K562 (cell line): Measurements from ENCODE around the gene CRAMP1. TPM values are rescaled to one million over a fixed set of nuclear protein-coding genes. Genes with fewer than 3 reads are reported as not detected.
A peak's percentile ranks its signal among the peaks of the same experiment; 100 is the strongest.

ENCODE experiments used
- ATAC-seq: fragments of 200-7000 bp; cut with Tn5 transposase; 3 replicates; pipeline ENCODE4 v1.9.1; 2020; ENCODE audit warnings: moderate library complexity
- BruUV-seq: library from RNA; stranded (reverse); fragments of 400-500 nt; replicated peaks from 2 replicates; lab custom pipeline; 2021; lab: Mats Ljungman, UMichigan
- CTCF ChIA-PET: fragments of 300-600 bp; formaldehyde crosslinking; extraction: SDS; loops from one replicate; lab custom pipeline; 2021; ENCODE audit warnings: low intra/inter-chr PET ratio; lab: Yijun Ruan, JAX
- POLR2A ChIA-PET: fragments of 300-600, 350-650 bp; sonication (Branson Sonifier 250); formaldehyde crosslinking; extraction: SDS; loops from one replicate; lab custom pipeline; 2021; ENCODE audit warnings: antibody characterized with exemption, inconsistent platforms; lab: Yijun Ruan, JAX
- DNase-seq, 4 experiments: peaks; one replicate each; pipeline versions ENCODE4 v3.0.0 to v3.0.0-alpha.2; 2011 to 2018; ENCODE audit warnings: low spot score in 3 of 4, mixed read lengths in 3 of 4; ENCODE audit errors: extremely low read depth in 1 of 4
- FAIRE-seq: peaks from 2 replicates; lab custom pipeline; 2011; peaks lifted over from hg19 to GRCh38; lab: Jason Lieb, UNC
- H2AFZ ChIP-seq: 2 replicates; pipeline ENCODE4 v1.6.0; 2011; ENCODE audit warnings: low read depth, low read length, control low read depth, inconsistent platforms
- H3K27ac ChIP-seq: fragments of 200-600 bp; 3 replicates; pipeline ENCODE4 v1.8.0; 2011; ENCODE audit warnings: low read depth, mild to moderate bottlenecking, control low read depth, inconsistent platforms, low read length, moderate library complexity, mixed read lengths; ENCODE audit errors: extremely low read depth
- H3K27me3 ChIP-seq, 2 experiments: fragments of 300-600 bp in 1 of 2; 2 replicates in 1 of 2; 3 replicates in 1 of 2; pipeline versions ENCODE4 v1.6.0 to v1.8.0; 2011; ENCODE audit warnings: inconsistent platforms in 2 of 2, low read length in 2 of 2, mild to moderate bottlenecking in 1 of 2, mixed read lengths in 1 of 2, moderate library complexity in 1 of 2; ENCODE audit not compliant: control insufficient read depth in 2 of 2, insufficient read depth in 2 of 2
- H3K36me3 ChIP-seq: fragments of 300-600 bp; 3 replicates; pipeline ENCODE4 v1.8.0; 2011; ENCODE audit warnings: mild to moderate bottlenecking, low read length, inconsistent platforms; ENCODE audit not compliant: control insufficient read depth, insufficient read depth
- H3K4me1 ChIP-seq, 2 experiments: fragments of 200-600 bp in 1 of 2; replicated peaks in 1 of 2; 2 replicates in 1 of 2; 3 replicates in 1 of 2; pipeline versions ENCODE4 v1.5.1 to v1.8.0; 2011; ENCODE audit warnings: inconsistent platforms in 2 of 2, low read length in 2 of 2, mild to moderate bottlenecking in 1 of 2, mixed read lengths in 1 of 2, moderate library complexity in 1 of 2; ENCODE audit not compliant: control insufficient read depth in 2 of 2, insufficient read depth in 2 of 2
- H3K4me2 ChIP-seq: 2 replicates; pipeline ENCODE4 v1.6.1; 2011; ENCODE audit warnings: low read length, control low read depth, inconsistent platforms, mixed read lengths; ENCODE audit not compliant: insufficient read depth
- H3K4me3 ChIP-seq: fragments of 200-600 bp; sonication (generic), shearing (Covaris generic); 2 replicates; pipeline ENCODE4 v1.5.1; 2016; ENCODE audit warnings: control low read depth, inconsistent platforms
- H3K79me2 ChIP-seq: fragments of 200-600 bp; 3 replicates; pipeline ENCODE4 v1.8.0; 2011; ENCODE audit warnings: low read length, inconsistent platforms; ENCODE audit not compliant: control insufficient read depth, insufficient read depth
- H3K9ac ChIP-seq, 2 experiments: 2 replicates each; pipeline versions ENCODE4 v1.6.0 to v1.6.1; 2011; ENCODE audit warnings: low read depth in 2 of 2, low read length in 2 of 2, control low read depth in 1 of 2, inconsistent platforms in 1 of 2, mild to moderate bottlenecking in 1 of 2, mixed read lengths in 1 of 2; ENCODE audit not compliant: insufficient read depth in 1 of 2
- H3K9me1 ChIP-seq: one replicate; pipeline ENCODE4 v1.6.0; 2011; ENCODE audit warnings: inconsistent platforms, mild to moderate bottlenecking, low read length, moderate library complexity; ENCODE audit not compliant: control insufficient read depth, insufficient read depth
- H3K9me3 ChIP-seq: replicated peaks from 2 replicates; pipeline ENCODE4 v1.5.1; 2011; ENCODE audit warnings: low read depth, low read length, inconsistent platforms; ENCODE audit not compliant: control insufficient read depth, insufficient read depth
- H4K20me1 ChIP-seq: replicated peaks from 2 replicates; pipeline ENCODE4 v1.6.1; 2011; ENCODE audit warnings: low read length, inconsistent platforms, mixed read lengths; ENCODE audit not compliant: control insufficient read depth, insufficient read depth
- CUX1 ChIP-seq: fragments of 200-800 bp; sonication (Bioruptor generic); IDR thresholded peaks from 2 replicates; pipeline ENCODE4 v1.6.1; 2016; ENCODE audit warnings: missing genetic modification characterization, missing compliant biosample characterization
- E2F4 ChIP-seq: sonication (generic); formaldehyde crosslinking; IDR thresholded peaks from 2 replicates; pipeline ENCODE4 v1.8.0; 2022; ENCODE audit warnings: mild to moderate bottlenecking, low read depth, missing genetic modification reagents
- EGR1 ChIP-seq: fragments of 450-650 bp; conservative IDR thresholded peaks from 2 replicates; pipeline ENCODE4 v1.6.1; 2017; ENCODE audit warnings: mild to moderate bottlenecking
- HMGXB4 ChIP-seq: sonication (generic); formaldehyde crosslinking; IDR thresholded peaks from 2 replicates; pipeline ENCODE4 v1.8.1; 2023; ENCODE audit warnings: mild to moderate bottlenecking, missing genetic modification reagents
- ILF3 ChIP-seq: fragments of 450-650 bp; IDR thresholded peaks from 2 replicates; pipeline ENCODE4 v1.6.1; 2018; ENCODE audit warnings: antibody characterized with exemption, mild to moderate bottlenecking, moderate library complexity, borderline replicate concordance
- NBN ChIP-seq: fragments of 450-650 bp; IDR thresholded peaks from 2 replicates; pipeline ENCODE4 v1.6.1; 2016; ENCODE audit warnings: low read depth, mild to moderate bottlenecking
- PHB ChIP-seq: fragments of 250-450 bp; sonication (Bioruptor Pico); IDR thresholded peaks from 2 replicates; pipeline ENCODE4 v1.5.0; 2021
- PHB2 ChIP-seq: fragments of 450-650 bp; IDR thresholded peaks from 2 replicates; pipeline ENCODE4 v1.6.1; 2017; ENCODE audit warnings: low read depth
- RAD21 ChIP-seq, 2 experiments: fragments of 250-450 bp in 1 of 2; fragments of 450-650 bp in 1 of 2; sonication (Bioruptor Pico) in 1 of 2; formaldehyde crosslinking in 1 of 2; IDR thresholded peaks in 1 of 2; conservative IDR thresholded peaks in 1 of 2; 2 replicates each; pipeline versions ENCODE4 v1.4.0 to v1.8.0; 2020 to 2022; ENCODE audit warnings: mild to moderate bottlenecking in 2 of 2, moderate library complexity in 1 of 2
- SREBF1 ChIP-seq: fragments of 150-350 bp; IDR thresholded peaks from 2 replicates; pipeline ENCODE4 v1.6.1; 2014; ENCODE audit warnings: antibody characterized with exemption, low read depth, low read length, borderline replicate concordance
- TAF15 ChIP-seq: fragments of 200-400 bp; formaldehyde crosslinking; IDR thresholded peaks from 2 replicates; pipeline ENCODE4 v1.6.1; 2017; ENCODE audit warnings: mild to moderate bottlenecking, low read depth, low read length, moderate library complexity
- XRCC4 ChIP-seq: IDR thresholded peaks from one replicate; pipeline ENCODE4 v1.6.1; 2011; ENCODE audit not compliant: insufficient read depth, insufficient read length; ENCODE audit errors: extremely low read depth
- ZKSCAN8 ChIP-seq: fragments of 200-800 bp; sonication (Bioruptor generic); IDR thresholded peaks from 2 replicates; pipeline ENCODE4 v1.6.1; 2016; ENCODE audit warnings: missing genetic modification characterization, missing compliant biosample characterization
- ZNF274 ChIP-seq: IDR thresholded peaks from 2 replicates; pipeline ENCODE4 v1.6.1; 2011; ENCODE audit warnings: low read depth, mild to moderate bottlenecking, low read length, moderate library complexity, borderline replicate concordance
- WGBS: fragments of 100-300 bp; shearing (Covaris generic); methylation state at CpG from one replicate; pipeline ENCODE4 v1.1.6; 2016; ENCODE audit warnings: low coverage, mixed read lengths; ENCODE audit not compliant: insufficient coverage; ENCODE audit errors: missing lambda C conversion rate; 5-methylcytosine and 5-hydroxymethylcytosine counted together
- in situ Hi-C: fragments of 300-500 bp; cut with MboI; formaldehyde crosslinking; loops from 4 replicates; pipeline ENCODE4 v1.15.0; 2018; ENCODE audit warnings: inconsistent platforms, mixed read lengths
- intact Hi-C: fragments of 100-400 bp; cut with micrococcal nuclease; formaldehyde crosslinking; loops from 2 replicates; pipeline ENCODE4 v1.14.2; 2022
- polyA plus RNA-seq, 8 experiments: library from polyadenylated mRNA; depleted of rRNA in 4 of 8; stranded (reverse) in 5 of 8; unstranded in 3 of 8; fragments of >200 nt; fragmentation: Nextera tagmentation in 2 of 8; fragmentation: Illumina TruSeq in 1 of 8; extraction: Ambion mirVana in 2 of 8; extraction: Trizol in 1 of 8; gene quantifications; 2 replicates each; pipeline versions ENCODE4 v1.2.1 to v1.2.3, GENCODE V29; 2011 to 2014; ENCODE audit warnings: inconsistent platforms in 1 of 8, missing spikeins in 1 of 8
- total RNA-seq, 7 experiments: library from RNA; depleted of rRNA in 6 of 7; stranded (reverse); fragments of >200 nt in 6 of 7; fragmentation: Illumina TruSeq in 2 of 7; extraction: Trizol in 2 of 7; gene quantifications; 2 replicates each; pipeline versions ENCODE4 v1.2.1 to v1.2.3, GENCODE V29; 2011 to 2021; ENCODE audit warnings: low replicate concordance in 1 of 7

The CRAMP1 gene
- total and polyA plus RNA-seq, 9 of the 15 experiments (the other 6 are each of a cell fraction or from before 2014, with no cell fraction given), result 0.52 to 20.8 (median 7.5) TPM

GRCh38 chr16:1713933-1714332 lies 101.8 kb downstream of the CRAMP1 start:
- Histone ChIP-seq H3K27ac (no peak overlapping the region), H3K9ac (peak overlapping the region in 1 of 2 experiments; percentile 66; a peak in 2 of 4 replicates), H3K4me1 (peaks cover 6 to 20% of the 10 kb centered on the region in 2 experiments; a peak in 4 of 5 replicates), H3K27me3 (no peaks in the 10 kb centered on the region), H3K4me2 (no peak overlapping the region), H4K20me1 (peaks cover 17% of the 10 kb centered on the region), H3K4me3 (no peak overlapping the region), H2AFZ (no peak overlapping the region), H3K9me3 (no peaks in the 10 kb centered on the region), H3K9me1 (peaks cover 4% of the 10 kb centered on the region), H3K36me3 (peaks cover 10% of the 10 kb centered on the region; the same call in 2 of the 3 replicates), H3K79me2 (peaks cover 59% of the 10 kb centered on the region)
- DNase-seq (no peak), ATAC-seq (no peak), FAIRE-seq (no peak)
- ChIA-PET POLR2A (interaction anchor here (1.1 kb wide), 1 partner anchor 9 kb away, joined by 4 read pairs; no protein-coding TSS in a partner anchor), CTCF (no interaction called here)
- intact Hi-C loops (no loop called here), in situ Hi-C loops (loop anchor here (5.0 kb wide), 1 partner anchor 48 kb away; no protein-coding TSS in a partner anchor)
- TF ChIP-seq ILF3 (no peak), EGR1 (no peak), ZKSCAN8 (CRISPR knock-in tag) (no peak), HMGXB4 (CRISPR knock-in tag) (no peak), ZNF274 (no peak), SREBF1 (no peak), PHB2 (no peak), TAF15 (no peak), XRCC4 (no peak), E2F4 (CRISPR knock-in tag) (no peak), PHB (CRISPR knock-in tag) (no peak), RAD21 (CRISPR knock-in tag; conservative IDR thresholded peaks at IDR 0.05 in 1 of 2, IDR thresholded peaks at IDR 0.05 in 1 of 2) (no peak), CUX1 (CRISPR knock-in tag) (no peak), NBN (no peak)
- no TSS peak for BruUV-seq
- WGBS, result 89% methylated on average over 10 of the region's 14 CpGs
